K562 (cell line): Measurements from ENCODE around the gene UGT1A6. TPM values are rescaled to one million over a fixed set of nuclear protein-coding genes. Genes with fewer than 3 reads are reported as not detected.

Source experiments
- ATAC-seq: fragments of 200-7000 bp; cut with Tn5 transposase; 3 replicates; pipeline ENCODE4 v1.9.1; 2020; ENCODE audit warnings: moderate library complexity
- BruUV-seq: library from RNA; stranded (reverse); fragments of 400-500 nt; replicated peaks from 2 replicates; lab custom pipeline; 2021; lab: Mats Ljungman, UMichigan
- CTCF ChIA-PET: fragments of 300-600 bp; formaldehyde crosslinking; extraction: SDS; loops from one replicate; lab custom pipeline; 2021; ENCODE audit warnings: low intra/inter-chr PET ratio; lab: Yijun Ruan, JAX
- POLR2A ChIA-PET: fragments of 300-600, 350-650 bp; sonication (Branson Sonifier 250); formaldehyde crosslinking; extraction: SDS; loops from one replicate; lab custom pipeline; 2021; ENCODE audit warnings: antibody characterized with exemption, inconsistent platforms; lab: Yijun Ruan, JAX
- DNase-seq, 4 experiments: peaks; one replicate each; pipeline versions ENCODE4 v3.0.0 to v3.0.0-alpha.2; 2011 to 2018; ENCODE audit warnings: low spot score in 3 of 4, mixed read lengths in 3 of 4; ENCODE audit errors: extremely low read depth in 1 of 4
- FAIRE-seq: peaks from 2 replicates; lab custom pipeline; 2011; peaks lifted over from hg19 to GRCh38; lab: Jason Lieb, UNC
- H2AFZ ChIP-seq: 2 replicates; pipeline ENCODE4 v1.6.0; 2011; ENCODE audit warnings: low read depth, low read length, control low read depth, inconsistent platforms
- H3K27ac ChIP-seq: fragments of 200-600 bp; 3 replicates; pipeline ENCODE4 v1.8.0; 2011; ENCODE audit warnings: low read depth, mild to moderate bottlenecking, control low read depth, inconsistent platforms, low read length, moderate library complexity, mixed read lengths; ENCODE audit errors: extremely low read depth
- H3K27me3 ChIP-seq, 2 experiments: fragments of 300-600 bp in 1 of 2; 2 replicates in 1 of 2; 3 replicates in 1 of 2; pipeline versions ENCODE4 v1.6.0 to v1.8.0; 2011; ENCODE audit warnings: inconsistent platforms in 2 of 2, low read length in 2 of 2, mild to moderate bottlenecking in 1 of 2, mixed read lengths in 1 of 2, moderate library complexity in 1 of 2; ENCODE audit not compliant: control insufficient read depth in 2 of 2, insufficient read depth in 2 of 2
- H3K36me3 ChIP-seq: fragments of 300-600 bp; 3 replicates; pipeline ENCODE4 v1.8.0; 2011; ENCODE audit warnings: mild to moderate bottlenecking, low read length, inconsistent platforms; ENCODE audit not compliant: control insufficient read depth, insufficient read depth
- H3K4me1 ChIP-seq, 2 experiments: fragments of 200-600 bp in 1 of 2; replicated peaks in 1 of 2; 2 replicates in 1 of 2; 3 replicates in 1 of 2; pipeline versions ENCODE4 v1.5.1 to v1.8.0; 2011; ENCODE audit warnings: inconsistent platforms in 2 of 2, low read length in 2 of 2, mild to moderate bottlenecking in 1 of 2, mixed read lengths in 1 of 2, moderate library complexity in 1 of 2; ENCODE audit not compliant: control insufficient read depth in 2 of 2, insufficient read depth in 2 of 2
- H3K4me2 ChIP-seq: 2 replicates; pipeline ENCODE4 v1.6.1; 2011; ENCODE audit warnings: low read length, control low read depth, inconsistent platforms, mixed read lengths; ENCODE audit not compliant: insufficient read depth
- H3K4me3 ChIP-seq: fragments of 200-600 bp; sonication (generic), shearing (Covaris generic); 2 replicates; pipeline ENCODE4 v1.5.1; 2016; ENCODE audit warnings: control low read depth, inconsistent platforms
- H3K79me2 ChIP-seq: fragments of 200-600 bp; 3 replicates; pipeline ENCODE4 v1.8.0; 2011; ENCODE audit warnings: low read length, inconsistent platforms; ENCODE audit not compliant: control insufficient read depth, insufficient read depth
- H3K9ac ChIP-seq, 2 experiments: 2 replicates each; pipeline versions ENCODE4 v1.6.0 to v1.6.1; 2011; ENCODE audit warnings: low read depth in 2 of 2, low read length in 2 of 2, control low read depth in 1 of 2, inconsistent platforms in 1 of 2, mild to moderate bottlenecking in 1 of 2, mixed read lengths in 1 of 2; ENCODE audit not compliant: insufficient read depth in 1 of 2
- H3K9me1 ChIP-seq: one replicate; pipeline ENCODE4 v1.6.0; 2011; ENCODE audit warnings: inconsistent platforms, mild to moderate bottlenecking, low read length, moderate library complexity; ENCODE audit not compliant: control insufficient read depth, insufficient read depth
- H3K9me3 ChIP-seq: replicated peaks from 2 replicates; pipeline ENCODE4 v1.5.1; 2011; ENCODE audit warnings: low read depth, low read length, inconsistent platforms; ENCODE audit not compliant: control insufficient read depth, insufficient read depth
- H4K20me1 ChIP-seq: replicated peaks from 2 replicates; pipeline ENCODE4 v1.6.1; 2011; ENCODE audit warnings: low read length, inconsistent platforms, mixed read lengths; ENCODE audit not compliant: control insufficient read depth, insufficient read depth
- ATF1 ChIP-seq, 2 experiments: fragments of 450-650 bp in 1 of 2; IDR thresholded peaks; 2 replicates each; pipeline ENCODE4 v1.6.1; 2016; ENCODE audit warnings: missing compliant biosample characterization in 1 of 2, missing genetic modification characterization in 1 of 2
- BDP1 ChIP-seq: IDR thresholded peaks from 3 replicates; pipeline ENCODE4 v1.6.1; 2011; ENCODE audit not compliant: insufficient read length, insufficient read depth
- CBFA2T3 ChIP-seq: fragments of 450-650 bp; IDR thresholded peaks from 2 replicates; pipeline ENCODE4 v1.6.1; 2017
- CC2D1A ChIP-seq: fragments of 450-650 bp; IDR thresholded peaks from 2 replicates; pipeline ENCODE4 v1.6.1; 2017; ENCODE audit warnings: mild to moderate bottlenecking
- ESRRB ChIP-seq: fragments of 250-450 bp; sonication (Bioruptor Pico); IDR thresholded peaks from 2 replicates; pipeline ENCODE4 v1.5.0; 2020; ENCODE audit warnings: mild to moderate bottlenecking, moderate library complexity, borderline replicate concordance
- ILK ChIP-seq: fragments of 450-650 bp; IDR thresholded peaks from 2 replicates; pipeline ENCODE4 v1.6.1; 2016; ENCODE audit warnings: missing genetic modification characterization, low read depth, mild to moderate bottlenecking, missing compliant biosample characterization, moderate library complexity, borderline replicate concordance
- KLF16 ChIP-seq: IDR thresholded peaks from 2 replicates; pipeline ENCODE4 v1.6.1; 2016; ENCODE audit warnings: antibody characterized with exemption
- NR2C1 ChIP-seq, 2 experiments: fragments of 450-650 bp; IDR thresholded peaks; 2 replicates each; pipeline ENCODE4 v1.6.1; 2017; ENCODE audit warnings: mild to moderate bottlenecking in 2 of 2, antibody characterized with exemption in 1 of 2, inconsistent platforms in 1 of 2, missing compliant biosample characterization in 1 of 2, missing genetic modification characterization in 1 of 2
- XRCC4 ChIP-seq: IDR thresholded peaks from one replicate; pipeline ENCODE4 v1.6.1; 2011; ENCODE audit not compliant: insufficient read depth, insufficient read length; ENCODE audit errors: extremely low read depth
- ZC3H8 ChIP-seq: fragments of 450-650 bp; IDR thresholded peaks from 2 replicates; pipeline ENCODE4 v1.6.1; 2017
- ZFP1 ChIP-seq: fragments of 450-650 bp; formaldehyde crosslinking; IDR thresholded peaks from 2 replicates; pipeline ENCODE4 v1.4.0; 2020; ENCODE audit warnings: mild to moderate bottlenecking, mixed read lengths
- ZNF212 ChIP-seq: fragments of 450-650 bp; formaldehyde crosslinking; IDR thresholded peaks from 2 replicates; pipeline ENCODE4 v1.4.0; 2020; ENCODE audit warnings: mild to moderate bottlenecking
- WGBS: fragments of 100-300 bp; shearing (Covaris generic); methylation state at CpG from one replicate; pipeline ENCODE4 v1.1.6; 2016; ENCODE audit warnings: low coverage, mixed read lengths; ENCODE audit not compliant: insufficient coverage; ENCODE audit errors: missing lambda C conversion rate; 5-methylcytosine and 5-hydroxymethylcytosine counted together
- in situ Hi-C: fragments of 300-500 bp; cut with MboI; formaldehyde crosslinking; loops from 4 replicates; pipeline ENCODE4 v1.15.0; 2018; ENCODE audit warnings: inconsistent platforms, mixed read lengths
- intact Hi-C: fragments of 100-400 bp; cut with micrococcal nuclease; formaldehyde crosslinking; loops from 2 replicates; pipeline ENCODE4 v1.14.2; 2022
- polyA plus RNA-seq, 8 experiments: library from polyadenylated mRNA; depleted of rRNA in 4 of 8; stranded (reverse) in 5 of 8; unstranded in 3 of 8; fragments of >200 nt; fragmentation: Nextera tagmentation in 2 of 8; fragmentation: Illumina TruSeq in 1 of 8; extraction: Ambion mirVana in 2 of 8; extraction: Trizol in 1 of 8; gene quantifications; 2 replicates each; pipeline versions ENCODE4 v1.2.1 to v1.2.3, GENCODE V29; 2011 to 2014; ENCODE audit warnings: inconsistent platforms in 1 of 8, missing spikeins in 1 of 8
- total RNA-seq, 7 experiments: library from RNA; depleted of rRNA in 6 of 7; stranded (reverse); fragments of >200 nt in 6 of 7; fragmentation: Illumina TruSeq in 2 of 7; extraction: Trizol in 2 of 7; gene quantifications; 2 replicates each; pipeline versions ENCODE4 v1.2.1 to v1.2.3, GENCODE V29; 2011 to 2021; ENCODE audit warnings: low replicate concordance in 1 of 7
- TF ChIP-seq, protein P1 (sequence below), 2 experiments: fragments of 450-650 bp; conservative IDR thresholded peaks; 2 replicates each; pipeline ENCODE4 v1.6.1; 2017; ENCODE audit warnings: mild to moderate bottlenecking in 2 of 2, moderate library complexity in 2 of 2
- TF ChIP-seq, protein P2 (sequence below): IDR thresholded peaks from 2 replicates; pipeline ENCODE4 v1.6.1; 2016; ENCODE audit warnings: missing genetic modification characterization, missing compliant biosample characterization
- TF ChIP-seq, protein P3 (sequence below): fragments of 250-450 bp; sonication (Bioruptor Pico); IDR thresholded peaks from 2 replicates; pipeline ENCODE4 v1.5.0; 2020; ENCODE audit warnings: mild to moderate bottlenecking, borderline replicate concordance

The UGT1A6 gene
- total and polyA plus RNA-seq, 9 of the 15 experiments (the other 6 are each of a cell fraction or from before 2014, with no cell fraction given), result not detected

DNA sequence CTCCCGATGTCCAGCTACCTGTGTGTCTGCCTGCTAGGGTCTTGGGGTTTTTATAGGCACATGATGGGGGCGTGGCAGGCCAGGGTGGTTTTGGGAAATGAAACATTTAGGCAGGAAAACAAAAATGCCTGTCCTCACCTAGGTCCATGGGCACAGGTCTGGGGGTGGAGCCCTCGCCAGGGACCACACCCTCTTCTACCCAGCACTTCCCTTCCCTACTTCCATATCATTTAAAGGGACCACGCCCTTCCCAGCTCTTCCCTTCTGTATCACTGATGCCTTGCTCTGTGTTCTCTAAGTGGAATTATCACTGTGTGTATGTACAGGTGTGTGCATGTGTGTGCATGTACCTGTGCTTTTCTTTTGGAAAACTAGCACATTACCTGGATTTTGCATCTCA is 73.7 kb downstream of the UGT1A6 start:
- DNase-seq (no peak), ATAC-seq (no peak), FAIRE-seq (no peak)
- Histone ChIP-seq H3K4me3 (no peak overlapping the region), H3K9ac (no peak overlapping the region), H2AFZ (no peak overlapping the region), H3K4me2 (no peak overlapping the region), H3K27me3 (peaks cover 0 to 7% of the 10 kb centered on the region in 2 experiments; a peak in 3 of 5 replicates), H3K27ac (no peak overlapping the region), H3K9me3 (no peaks in the 10 kb centered on the region), H3K4me1 (no peaks in the 10 kb centered on the region), H3K79me2 (no peaks in the 10 kb centered on the region), H3K36me3 (no peaks in the 10 kb centered on the region), H4K20me1 (no peaks in the 10 kb centered on the region), H3K9me1 (no peaks in the 10 kb centered on the region)
- WGBS, result 11% methylated on average over 3 of the region's 4 CpGs
- in situ Hi-C loops (no loop called here), intact Hi-C loops (no loop called here)
- no TSS peak for BruUV-seq
- no peak for TF ChIP-seq CC2D1A
- TF ChIP-seq ILK (tag), result no peak
- TF ChIP-seq, protein P1, sequence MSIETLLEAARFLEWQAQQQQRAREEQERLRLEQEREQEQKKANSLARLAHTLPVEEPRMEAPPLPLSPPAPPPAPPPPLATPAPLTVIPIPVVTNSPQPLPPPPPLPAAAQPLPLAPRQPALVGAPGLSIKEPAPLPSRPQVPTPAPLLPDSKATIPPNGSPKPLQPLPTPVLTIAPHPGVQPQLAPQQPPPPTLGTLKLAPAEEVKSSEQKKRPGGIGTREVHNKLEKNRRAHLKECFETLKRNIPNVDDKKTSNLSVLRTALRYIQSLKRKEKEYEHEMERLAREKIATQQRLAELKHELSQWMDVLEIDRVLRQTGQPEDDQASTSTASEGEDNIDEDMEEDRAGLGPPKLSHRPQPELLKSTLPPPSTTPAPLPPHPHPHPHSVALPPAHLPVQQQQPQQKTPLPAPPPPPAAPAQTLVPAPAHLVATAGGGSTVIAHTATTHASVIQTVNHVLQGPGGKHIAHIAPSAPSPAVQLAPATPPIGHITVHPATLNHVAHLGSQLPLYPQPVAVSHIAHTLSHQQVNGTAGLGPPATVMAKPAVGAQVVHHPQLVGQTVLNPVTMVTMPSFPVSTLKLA (conservative IDR thresholded peaks at IDR 0.05), result no peak
- TF ChIP-seq, protein P2, sequence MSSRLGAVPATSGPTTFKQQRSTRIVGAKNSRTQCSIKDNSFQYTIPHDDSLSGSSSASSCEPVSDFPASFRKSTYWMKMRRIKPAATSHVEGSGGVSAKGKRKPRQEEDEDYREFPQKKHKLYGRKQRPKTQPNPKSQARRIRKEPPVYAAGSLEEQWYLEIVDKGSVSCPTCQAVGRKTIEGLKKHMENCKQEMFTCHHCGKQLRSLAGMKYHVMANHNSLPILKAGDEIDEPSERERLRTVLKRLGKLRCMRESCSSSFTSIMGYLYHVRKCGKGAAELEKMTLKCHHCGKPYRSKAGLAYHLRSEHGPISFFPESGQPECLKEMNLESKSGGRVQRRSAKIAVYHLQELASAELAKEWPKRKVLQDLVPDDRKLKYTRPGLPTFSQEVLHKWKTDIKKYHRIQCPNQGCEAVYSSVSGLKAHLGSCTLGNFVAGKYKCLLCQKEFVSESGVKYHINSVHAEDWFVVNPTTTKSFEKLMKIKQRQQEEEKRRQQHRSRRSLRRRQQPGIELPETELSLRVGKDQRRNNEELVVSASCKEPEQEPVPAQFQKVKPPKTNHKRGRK, result no peak
- TF ChIP-seq ZFP1 (CRISPR knock-in tag), result no peak
- no peak for TF ChIP-seq CBFA2T3
- TF ChIP-seq KLF16, result no peak
- TF ChIP-seq ZC3H8, result no peak
- no peak for TF ChIP-seq XRCC4
- TF ChIP-seq ZNF212 (CRISPR knock-in tag), result no peak
- no peak for TF ChIP-seq ATF1 (CRISPR knock-in tag; IDR thresholded peaks at IDR 0.05)
- no peak for TF ChIP-seq ATF1 (tag; IDR thresholded peaks at IDR 0.05)
- TF ChIP-seq ESRRB (CRISPR knock-in tag), result no peak
- TF ChIP-seq, protein P3, sequence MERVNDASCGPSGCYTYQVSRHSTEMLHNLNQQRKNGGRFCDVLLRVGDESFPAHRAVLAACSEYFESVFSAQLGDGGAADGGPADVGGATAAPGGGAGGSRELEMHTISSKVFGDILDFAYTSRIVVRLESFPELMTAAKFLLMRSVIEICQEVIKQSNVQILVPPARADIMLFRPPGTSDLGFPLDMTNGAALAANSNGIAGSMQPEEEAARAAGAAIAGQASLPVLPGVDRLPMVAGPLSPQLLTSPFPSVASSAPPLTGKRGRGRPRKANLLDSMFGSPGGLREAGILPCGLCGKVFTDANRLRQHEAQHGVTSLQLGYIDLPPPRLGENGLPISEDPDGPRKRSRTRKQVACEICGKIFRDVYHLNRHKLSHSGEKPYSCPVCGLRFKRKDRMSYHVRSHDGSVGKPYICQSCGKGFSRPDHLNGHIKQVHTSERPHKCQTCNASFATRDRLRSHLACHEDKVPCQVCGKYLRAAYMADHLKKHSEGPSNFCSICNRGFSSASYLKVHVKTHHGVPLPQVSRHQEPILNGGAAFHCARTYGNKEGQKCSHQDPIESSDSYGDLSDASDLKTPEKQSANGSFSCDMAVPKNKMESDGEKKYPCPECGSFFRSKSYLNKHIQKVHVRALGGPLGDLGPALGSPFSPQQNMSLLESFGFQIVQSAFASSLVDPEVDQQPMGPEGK, result no peak
- TF ChIP-seq BDP1, result no peak
- TF ChIP-seq NR2C1 (IDR thresholded peaks at IDR 0.05), result no peak
- TF ChIP-seq NR2C1 (tag; IDR thresholded peaks at IDR 0.05), result no peak
- ChIA-PET CTCF (no interaction called here), POLR2A (no interaction called here)
